Left lung (tissue), 10 donors: Measurements from ENCODE around the gene SPACA4. TPM values are rescaled to one million over a fixed set of nuclear protein-coding genes. Genes with fewer than 3 reads are reported as not detected.

ENCODE experiments used
- ATAC-seq: fragments of 200-7000 bp; cut with Tn5 transposase; one replicate; pipeline ENCODE4 v1.9.1; 2020; ENCODE audit warnings: moderate library complexity
- DNase-seq, 4 donors: peaks; one replicate each; pipeline ENCODE4 v3.0.0-alpha.2; 2013 to 2020
- H3K27ac ChIP-seq, 2 donors: fragments of 200-600 bp; sonication (generic) in 1 of 2; one replicate each; pipeline versions ENCODE4 v1.5.0 to v1.8.0; 2020 to 2021
- H3K27me3 ChIP-seq, 2 donors: fragments of 200-600 bp; sonication (generic) in 1 of 2; one replicate each; pipeline versions ENCODE4 v1.5.0 to v1.8.0; 2020 to 2021
- H3K36me3 ChIP-seq, 2 donors: fragments of 200-600 bp; sonication (generic) in 1 of 2; one replicate each; pipeline versions ENCODE4 v1.5.0 to v1.8.0; 2020 to 2021
- H3K4me1 ChIP-seq, 2 donors: fragments of 200-600 bp; one replicate each; pipeline ENCODE4 v1.8.0; 2021
- H3K4me3 ChIP-seq, 2 donors: fragments of 200-600 bp; sonication (generic) in 1 of 2; one replicate each; pipeline versions ENCODE4 v1.5.0 to v1.8.0; 2020 to 2021; ENCODE audit warnings: mild to moderate bottlenecking in 1 of 2
- H3K9me3 ChIP-seq, 2 donors: fragments of 200-600 bp; sonication (generic) in 1 of 2; one replicate each; pipeline versions ENCODE4 v1.5.0 to v1.8.0; 2020 to 2021
- intact Hi-C, 2 donors: fragments of 100-400 bp; cut with DNase I; formaldehyde crosslinking; loops; one replicate each; pipeline versions ENCODE4 v1.11.2 to v1.14.2; 2022
- polyA plus RNA-seq, 6 donors: library from polyadenylated mRNA; unstranded; fragments of 120-200 nt; gene quantifications; one replicate each; pipeline ENCODE4 v1.2.1, GENCODE V29; 2013; ENCODE audit not compliant: insufficient read length in 6 of 6
- total RNA-seq, 2 donors: library from RNA; stranded (reverse); fragmentation: NEBNext Ultra II Directional; extraction: Animal tissue kit (Norgen Biotek cat#: 25700); gene quantifications; one replicate each; pipeline ENCODE4 v1.2.1, GENCODE V29; 2021
- TF ChIP-seq, protein P1 (sequence below), 2 donors: fragments of 200-600 bp; sonication (generic) in 1 of 2; IDR thresholded peaks; one replicate each; pipeline versions ENCODE4 v1.5.0 to v1.8.0; 2021; ENCODE audit warnings: antibody characterized with exemption in 2 of 2
- donor health status: DM: no; HTN: yes; CAD: no.
- donor health status: DM: no; HTN: no; CAD: no.

The SPACA4 gene
- total and polyA plus RNA-seq, 8 donors, result 0.17 to 0.78 (median 0.26) TPM; not detected in 2

DNA sequence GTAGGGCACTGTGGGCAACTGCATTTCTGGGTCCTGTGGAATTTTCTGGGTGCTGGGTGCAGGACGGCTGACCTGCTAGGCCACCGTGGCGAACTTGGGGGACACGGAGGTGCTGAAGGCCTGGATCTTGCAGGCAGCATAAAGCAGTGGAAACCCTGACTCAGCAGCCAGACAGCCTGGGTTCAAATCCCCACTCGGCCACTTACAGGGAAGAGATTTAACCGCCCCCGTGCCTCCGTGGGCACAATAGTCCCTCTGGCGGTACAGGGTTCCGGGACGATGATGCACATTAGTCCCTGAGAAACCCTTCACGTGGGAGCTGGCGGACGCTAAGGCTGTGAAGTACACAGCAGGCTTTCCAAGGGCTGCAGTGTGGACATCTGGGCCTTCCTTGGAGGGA is 5.3 kb downstream of the SPACA4 start:
- no peak overlapping the region for H3K4me3 ChIP-seq
- H3K36me3 ChIP-seq, result peaks cover 0 to 25% of the 10 kb centered on the region in 2 donors
- no peaks in the 10 kb centered on the region for H3K9me3 ChIP-seq
- DNase-seq (no peak), ATAC-seq (no peak)
- H3K4me1 ChIP-seq, result peaks cover 2 to 13% of the 10 kb centered on the region in 2 donors
- no peaks in the 10 kb centered on the region for H3K27me3 ChIP-seq
- no peak overlapping the region for H3K27ac ChIP-seq
- TF ChIP-seq, protein P1, sequence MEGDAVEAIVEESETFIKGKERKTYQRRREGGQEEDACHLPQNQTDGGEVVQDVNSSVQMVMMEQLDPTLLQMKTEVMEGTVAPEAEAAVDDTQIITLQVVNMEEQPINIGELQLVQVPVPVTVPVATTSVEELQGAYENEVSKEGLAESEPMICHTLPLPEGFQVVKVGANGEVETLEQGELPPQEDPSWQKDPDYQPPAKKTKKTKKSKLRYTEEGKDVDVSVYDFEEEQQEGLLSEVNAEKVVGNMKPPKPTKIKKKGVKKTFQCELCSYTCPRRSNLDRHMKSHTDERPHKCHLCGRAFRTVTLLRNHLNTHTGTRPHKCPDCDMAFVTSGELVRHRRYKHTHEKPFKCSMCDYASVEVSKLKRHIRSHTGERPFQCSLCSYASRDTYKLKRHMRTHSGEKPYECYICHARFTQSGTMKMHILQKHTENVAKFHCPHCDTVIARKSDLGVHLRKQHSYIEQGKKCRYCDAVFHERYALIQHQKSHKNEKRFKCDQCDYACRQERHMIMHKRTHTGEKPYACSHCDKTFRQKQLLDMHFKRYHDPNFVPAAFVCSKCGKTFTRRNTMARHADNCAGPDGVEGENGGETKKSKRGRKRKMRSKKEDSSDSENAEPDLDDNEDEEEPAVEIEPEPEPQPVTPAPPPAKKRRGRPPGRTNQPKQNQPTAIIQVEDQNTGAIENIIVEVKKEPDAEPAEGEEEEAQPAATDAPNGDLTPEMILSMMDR (IDR thresholded peaks at IDR 0.05), result no peak
- intact Hi-C loops, result no loop called here

DNA sequence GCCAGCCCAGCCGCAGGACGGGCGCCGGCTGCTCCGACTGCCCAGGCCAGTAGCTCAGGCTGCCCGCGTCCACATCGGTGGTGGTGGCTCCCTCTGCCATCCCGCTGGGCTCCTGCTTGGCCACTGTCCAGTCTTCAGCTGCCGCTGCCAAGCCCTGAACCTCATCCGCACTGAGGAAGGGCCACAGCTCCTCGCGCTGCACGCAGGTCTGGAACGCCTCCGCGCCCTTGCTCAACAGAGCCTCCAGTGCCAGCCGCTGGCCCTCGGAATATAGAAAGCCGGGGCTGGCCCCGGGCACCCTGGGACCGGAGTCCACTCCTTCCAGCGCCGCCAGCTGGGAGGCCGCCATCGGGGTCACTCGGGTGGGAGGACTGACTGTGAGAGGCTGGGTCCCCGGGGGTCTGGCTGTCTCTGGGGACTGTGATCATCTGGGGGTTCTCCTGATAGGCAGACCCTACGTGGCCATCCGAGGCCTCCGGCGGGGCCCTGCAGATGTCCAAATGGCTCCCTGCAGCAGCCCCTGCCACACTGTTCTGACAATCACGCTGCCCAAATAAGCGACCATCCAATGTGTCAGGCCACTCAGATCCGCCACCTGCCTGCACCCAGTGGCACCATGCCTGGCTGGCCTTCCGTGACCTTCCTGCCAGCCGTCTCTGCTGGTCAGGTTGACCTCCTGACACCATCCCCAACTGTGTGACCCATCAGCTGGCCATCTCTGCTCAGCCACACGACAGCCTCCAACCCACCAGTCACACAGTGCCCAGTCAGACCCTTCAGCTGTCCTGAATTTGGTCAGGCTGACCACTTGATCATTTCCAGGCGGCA is 6.7 kb downstream of the SPACA4 start:
- Histone ChIP-seq H3K36me3 (peaks cover 0 to 34% of the 10 kb centered on the region in 2 donors), H3K27me3 (no peaks in the 10 kb centered on the region), H3K27ac (peak overlapping the region; percentile 30 to 62), H3K9me3 (no peaks in the 10 kb centered on the region), H3K4me3 (peak overlapping the region in 1 of 2 donors; percentile 75), H3K4me1 (peaks cover 15 to 27% of the 10 kb centered on the region in 2 donors)
- intact Hi-C loops, result no loop called here
- TF ChIP-seq, protein P1 (IDR thresholded peaks at IDR 0.05), result no peak
- ATAC-seq (no peak), DNase-seq (peak in 1 of 4 donors; percentile 82)

DNA sequence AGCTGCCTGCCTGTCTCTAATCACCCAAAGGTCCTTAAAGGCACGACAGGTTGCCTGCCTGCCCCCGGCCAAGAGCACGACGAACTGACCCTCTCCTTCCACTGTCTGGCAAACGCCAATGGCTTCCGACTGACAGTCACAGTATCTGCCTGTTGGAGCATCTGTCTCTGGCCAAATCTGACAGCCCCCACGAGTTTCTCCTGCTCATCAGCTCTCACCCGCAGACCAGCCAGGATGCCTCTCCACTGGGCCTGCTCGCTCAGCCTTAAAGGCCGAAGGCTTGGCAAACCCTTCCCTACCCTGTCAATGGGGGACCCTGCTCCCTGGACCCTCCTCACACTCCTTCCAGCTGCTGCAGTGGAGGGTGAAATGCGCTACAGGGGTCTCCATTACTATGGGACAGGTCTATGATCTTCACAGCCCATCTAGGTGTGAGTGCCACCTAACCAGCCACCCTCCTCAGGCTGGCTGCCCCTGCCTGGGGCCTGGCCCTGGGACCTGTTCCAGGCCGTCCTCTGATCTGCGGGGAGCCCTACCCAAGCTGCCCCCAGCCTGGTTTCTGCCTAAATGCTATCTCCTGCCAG is 7.4 kb downstream of the SPACA4 start:
- Histone ChIP-seq H3K9me3 (no peaks in the 10 kb centered on the region), H3K27ac (peak overlapping the region; percentile 30 to 62), H3K4me1 (peaks cover 16 to 30% of the 10 kb centered on the region in 2 donors), H3K36me3 (peaks cover 0 to 34% of the 10 kb centered on the region in 2 donors), H3K4me3 (peak overlapping the region; percentile 21 to 75), H3K27me3 (no peaks in the 10 kb centered on the region)
- ATAC-seq (no peak), DNase-seq (no peak)
- intact Hi-C loops, result no loop called here
- TF ChIP-seq, protein P1 (IDR thresholded peaks at IDR 0.05), result no peak

DNA sequence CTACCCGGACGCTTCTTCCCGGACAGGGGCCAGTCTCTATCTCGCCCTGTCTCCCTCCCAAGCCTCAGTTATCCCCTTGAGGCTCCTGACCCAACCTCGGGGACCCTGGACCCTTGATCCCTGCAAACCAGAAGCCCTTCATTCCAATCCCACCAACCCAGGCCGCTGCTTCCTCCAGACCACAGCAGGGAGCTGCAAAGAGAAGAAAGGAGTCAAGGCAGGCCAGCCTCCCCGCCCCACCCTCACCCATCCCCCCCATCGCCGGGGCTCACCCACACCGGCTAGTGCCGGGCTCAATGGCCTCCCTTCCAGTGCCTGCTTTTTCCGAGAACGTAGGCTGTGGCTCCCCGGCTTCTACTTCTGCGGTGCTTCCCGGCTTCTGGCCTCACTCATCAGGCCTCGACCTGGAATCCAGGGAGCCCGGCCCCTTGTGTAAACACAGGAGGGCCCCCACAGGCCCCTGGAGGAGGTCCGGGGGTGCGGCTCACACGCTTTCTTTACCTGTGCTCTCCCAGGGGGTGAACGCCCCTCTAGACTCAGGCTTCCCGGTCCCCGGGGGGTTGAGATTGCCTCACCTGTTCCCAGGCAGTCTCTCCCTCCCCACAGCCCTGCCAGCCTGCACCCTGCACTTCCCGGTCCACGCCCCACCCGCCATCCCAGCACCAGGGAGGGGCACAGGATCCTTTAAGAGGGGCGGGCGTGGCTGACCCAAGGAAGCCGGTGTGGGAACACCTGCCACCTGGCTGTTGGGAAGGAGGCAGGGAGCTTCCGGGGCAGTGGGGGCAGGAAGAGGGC is 8.1 kb downstream of the SPACA4 start, which contains the start of gene FAM83E:
Gene FAM83E (minus strand): TSS at position 641 of the 795 bp plus-strand sequence. CDS start 1,704 bp downstream, outside the sequence.
- ATAC-seq, result peak; percentile 72
- peak within 1 kb of the TSS; percentile 30 to 62 for H3K27ac ChIP-seq

More for the DNA sequence above, 8.1 kb downstream of the SPACA4 start, which contains the start of gene FAM83E:
- Histone ChIP-seq H3K4me1 (peaks cover 16 to 31% of the 10 kb centered on the region in 2 donors), H3K36me3 (peaks cover 0 to 34% of the 10 kb centered on the region in 2 donors), H3K9me3 (no peaks in the 10 kb centered on the region), H3K4me3 (peak within 1 kb of the TSS; percentile 21 to 75), H3K27me3 (no peaks in the 10 kb centered on the region)
- intact Hi-C loops, result no loop called here
- peak in 3 of 4 donors; percentile 75 to 91 (median 89) for DNase-seq
- TF ChIP-seq, protein P1 (IDR thresholded peaks at IDR 0.05), result no peak
